Measurements from ENCODE around the gene RHOF.

DNA sequence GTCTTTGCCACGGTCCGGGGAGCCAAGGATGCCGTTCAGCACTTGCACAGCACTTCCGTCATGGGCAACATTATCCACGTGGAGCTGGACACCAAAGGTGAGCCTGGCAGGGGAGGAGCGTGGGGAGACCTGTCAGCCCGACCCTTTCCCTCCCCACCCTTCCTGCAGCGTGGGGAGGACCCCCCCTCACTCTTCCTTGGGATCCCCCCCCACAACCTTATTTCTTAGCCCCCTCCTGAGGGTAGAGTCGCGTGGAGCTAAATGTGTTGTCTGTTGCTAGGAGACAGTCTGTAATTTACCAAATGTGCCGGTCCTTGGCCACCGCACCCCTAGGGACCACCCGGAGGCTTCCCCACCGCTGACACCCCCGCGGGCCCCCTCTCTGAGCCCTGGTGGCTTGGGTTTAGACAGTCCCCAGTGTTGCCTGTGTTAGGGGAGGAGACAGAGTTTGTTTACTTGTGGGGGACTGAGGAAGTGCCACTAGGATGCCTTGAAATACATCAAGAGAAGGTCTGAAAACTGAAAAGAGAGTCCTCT is 12.6 kb upstream of the RHOF start:
- TF ChIP-seq, protein P1, sequence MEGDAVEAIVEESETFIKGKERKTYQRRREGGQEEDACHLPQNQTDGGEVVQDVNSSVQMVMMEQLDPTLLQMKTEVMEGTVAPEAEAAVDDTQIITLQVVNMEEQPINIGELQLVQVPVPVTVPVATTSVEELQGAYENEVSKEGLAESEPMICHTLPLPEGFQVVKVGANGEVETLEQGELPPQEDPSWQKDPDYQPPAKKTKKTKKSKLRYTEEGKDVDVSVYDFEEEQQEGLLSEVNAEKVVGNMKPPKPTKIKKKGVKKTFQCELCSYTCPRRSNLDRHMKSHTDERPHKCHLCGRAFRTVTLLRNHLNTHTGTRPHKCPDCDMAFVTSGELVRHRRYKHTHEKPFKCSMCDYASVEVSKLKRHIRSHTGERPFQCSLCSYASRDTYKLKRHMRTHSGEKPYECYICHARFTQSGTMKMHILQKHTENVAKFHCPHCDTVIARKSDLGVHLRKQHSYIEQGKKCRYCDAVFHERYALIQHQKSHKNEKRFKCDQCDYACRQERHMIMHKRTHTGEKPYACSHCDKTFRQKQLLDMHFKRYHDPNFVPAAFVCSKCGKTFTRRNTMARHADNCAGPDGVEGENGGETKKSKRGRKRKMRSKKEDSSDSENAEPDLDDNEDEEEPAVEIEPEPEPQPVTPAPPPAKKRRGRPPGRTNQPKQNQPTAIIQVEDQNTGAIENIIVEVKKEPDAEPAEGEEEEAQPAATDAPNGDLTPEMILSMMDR (IDR thresholded peaks at IDR 0.05; ENCODE audit: insufficient read depth, low read depth, low read length), result no peak
- no peak for TF ChIP-seq EZH2 (IDR thresholded peaks at IDR 0.05; ENCODE audit: insufficient read depth, low read length)

Data from astrocyte (in vitro differentiated cells and primary cell).